ENCODE measurements around the gene CFAP107.

The CFAP107 gene

DNA sequence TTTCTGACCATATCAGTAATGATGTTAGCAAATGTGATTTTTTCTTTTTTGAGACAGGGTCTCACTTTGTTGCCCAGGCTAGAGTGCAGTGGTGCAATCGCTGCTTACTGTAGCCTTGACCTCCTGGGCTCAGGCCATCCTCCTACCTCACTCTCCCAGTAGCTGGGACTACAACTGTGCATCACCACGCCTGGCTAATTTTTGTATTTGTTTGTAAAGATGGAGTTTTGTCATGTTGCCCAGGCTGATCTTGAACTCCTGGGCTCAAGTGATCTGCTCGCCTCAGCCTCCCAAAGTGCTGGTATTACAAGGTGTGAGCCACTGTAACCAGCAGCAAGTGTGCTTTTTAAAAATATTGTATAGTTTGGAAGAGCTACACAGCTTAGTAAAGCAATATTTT is 4.1 kb upstream of the CFAP107 start:
- no peak for DNase-seq

DNA sequence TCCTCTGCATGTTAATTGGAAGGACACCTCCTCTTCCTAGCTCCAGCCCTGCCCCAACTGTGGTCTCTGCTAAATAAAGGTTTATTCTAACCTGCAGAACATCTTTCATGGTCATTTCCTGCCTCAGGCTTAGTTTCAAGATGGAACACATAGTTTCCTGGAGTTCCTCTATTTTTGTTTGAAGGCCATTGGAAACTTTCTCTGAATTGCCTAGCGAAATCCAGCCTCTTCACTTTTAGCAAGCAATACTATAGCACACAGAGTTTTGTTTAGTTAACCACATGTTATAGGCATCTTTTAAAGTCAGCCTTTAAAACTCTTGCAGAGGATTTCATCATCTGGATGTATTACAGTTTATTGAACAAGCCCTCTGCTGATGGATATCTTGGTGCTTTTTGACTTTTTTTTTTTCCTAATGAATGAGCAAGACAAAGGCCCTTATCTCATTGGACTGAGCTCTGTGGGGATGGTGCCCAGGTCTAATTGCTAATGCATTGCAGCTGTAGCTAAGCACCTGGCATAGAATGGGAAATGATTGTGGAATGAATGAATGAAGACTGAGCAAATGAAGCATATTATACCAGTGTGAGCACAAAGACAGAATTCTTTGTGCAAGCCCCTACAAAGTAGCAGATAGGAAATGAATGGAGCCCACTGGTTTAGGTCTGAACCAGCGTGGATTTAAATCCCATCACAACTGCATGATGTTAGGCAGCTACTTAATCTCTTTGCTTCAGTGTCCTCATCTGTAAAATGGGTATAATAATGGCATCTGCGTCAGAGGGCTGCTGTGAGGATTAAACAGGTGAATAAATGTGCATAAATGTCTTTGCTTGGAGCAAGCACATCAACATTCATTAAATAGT is 641 bp upstream of the CFAP107 start:
- no peak for DNase-seq

DNA sequence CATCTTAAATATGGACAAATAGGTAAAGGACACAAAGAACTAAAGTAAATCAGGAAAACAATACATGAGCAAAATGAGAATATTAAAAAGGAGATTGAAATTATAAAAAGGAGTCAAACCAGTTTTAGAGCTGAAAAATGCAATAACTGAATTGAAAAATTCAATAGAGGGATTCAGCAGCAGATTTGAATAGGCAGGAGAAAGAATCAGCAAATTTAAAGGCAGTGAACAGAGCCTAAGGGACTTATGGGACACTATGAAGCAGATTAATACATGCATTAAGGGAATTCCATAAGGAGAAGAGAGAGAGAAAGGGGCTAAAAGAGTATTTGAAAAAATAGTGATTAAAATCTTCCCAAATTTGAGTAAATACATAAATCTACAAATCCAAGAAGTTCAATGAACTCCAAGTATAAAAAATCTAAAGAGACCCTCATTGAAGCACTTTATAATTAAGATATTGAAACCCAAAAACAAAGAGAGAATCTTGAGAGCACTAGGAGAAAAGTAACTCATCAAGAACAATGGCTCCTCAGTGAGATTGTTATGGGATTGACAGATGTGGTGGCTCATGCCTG is 2.9 kb downstream of the CFAP107 start:
- DNase-seq = no peak

DNA sequence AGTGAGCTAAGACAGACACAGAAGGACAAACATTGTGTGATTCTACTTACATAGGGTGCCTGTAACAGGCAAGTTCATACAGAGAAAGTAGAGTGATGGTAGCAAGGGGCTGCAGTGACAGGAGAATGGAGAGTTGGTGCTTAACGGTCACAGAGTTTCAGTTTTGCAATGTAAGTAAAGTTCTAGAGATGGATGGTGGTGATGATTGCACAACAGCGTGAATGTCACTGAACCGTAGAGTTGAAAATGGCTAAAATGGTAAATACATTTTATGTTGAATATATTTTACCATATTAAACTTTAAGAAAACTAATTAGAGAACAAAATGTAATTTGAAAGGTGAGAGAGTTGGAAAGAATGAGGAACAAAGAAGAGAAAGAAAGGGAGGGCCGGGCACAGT is 8.7 kb downstream of the CFAP107 start:
- DNase-seq = no peak

DNA sequence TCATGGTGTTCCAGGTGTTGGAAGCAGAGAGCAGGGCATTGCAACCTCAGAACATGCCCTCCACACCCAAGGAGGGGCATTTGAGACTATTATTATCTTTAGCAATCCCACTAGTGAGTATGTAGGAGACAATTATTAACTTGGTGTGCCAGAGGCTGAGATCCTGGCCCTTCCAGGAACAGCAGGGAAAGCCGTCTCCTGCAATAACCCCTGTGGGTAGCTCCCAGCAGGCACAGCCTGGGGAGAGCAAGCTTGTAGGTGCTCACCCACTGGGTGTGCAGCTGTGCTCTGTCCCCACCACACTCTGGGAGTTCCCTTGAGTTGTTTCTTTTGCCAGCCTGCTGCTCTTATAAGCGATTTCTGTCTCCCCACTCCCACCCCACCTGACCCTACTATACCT is 10.3 kb downstream of the CFAP107 start:
- DNase-seq = no peak

DNA sequence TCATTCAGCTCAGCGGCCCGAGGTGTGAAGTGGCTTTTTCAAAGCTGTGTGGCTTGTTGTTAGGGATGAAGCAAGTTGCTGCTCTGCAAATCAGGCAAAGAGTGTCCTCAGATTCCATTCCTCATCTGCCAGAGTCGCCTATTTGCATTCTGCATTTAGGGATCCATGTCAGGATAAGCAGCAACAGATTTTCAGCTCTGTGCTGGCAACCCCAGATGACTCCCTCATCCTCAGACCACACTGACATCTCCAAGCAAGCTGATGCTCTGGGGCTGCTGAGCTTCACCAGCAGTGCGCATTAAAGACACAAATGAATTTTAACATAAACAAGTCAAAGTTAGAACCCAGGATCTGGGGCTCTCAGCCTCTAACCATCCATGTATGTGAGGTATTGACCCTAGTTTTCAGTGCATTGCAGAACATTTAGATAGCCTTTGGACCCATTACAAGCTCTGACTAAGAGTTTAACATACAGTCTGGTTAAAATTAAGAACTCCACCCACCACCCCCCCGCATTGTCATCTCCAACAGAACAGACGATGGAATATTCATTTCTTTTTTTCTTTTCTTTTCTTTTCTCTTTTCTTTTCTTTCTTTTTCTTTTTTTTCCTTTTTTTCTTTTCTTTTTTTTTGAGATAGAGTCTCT is 10.9 kb downstream of the CFAP107 start:
- DNase-seq = no peak

DNA sequence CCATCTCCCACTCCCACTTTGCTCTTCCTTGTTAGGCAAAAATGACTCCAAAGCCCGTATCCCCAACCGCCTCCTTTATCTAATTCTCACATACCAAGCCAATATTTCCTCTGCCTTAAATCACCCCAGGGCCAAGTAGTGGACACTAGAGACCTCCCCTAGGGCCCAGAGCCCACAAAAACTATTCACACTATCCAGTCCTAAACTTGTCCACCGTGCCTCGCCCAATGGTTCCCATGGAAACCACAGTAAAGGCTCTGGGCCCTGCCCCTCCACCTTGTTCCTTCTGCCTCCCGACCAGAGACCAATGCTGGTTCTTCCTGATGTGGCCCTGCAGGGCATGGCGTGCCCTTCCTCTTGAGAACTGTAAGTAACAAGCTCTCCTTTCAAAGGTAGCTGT is 11.8 kb downstream of the CFAP107 start:
- DNase-seq = no peak

DNA sequence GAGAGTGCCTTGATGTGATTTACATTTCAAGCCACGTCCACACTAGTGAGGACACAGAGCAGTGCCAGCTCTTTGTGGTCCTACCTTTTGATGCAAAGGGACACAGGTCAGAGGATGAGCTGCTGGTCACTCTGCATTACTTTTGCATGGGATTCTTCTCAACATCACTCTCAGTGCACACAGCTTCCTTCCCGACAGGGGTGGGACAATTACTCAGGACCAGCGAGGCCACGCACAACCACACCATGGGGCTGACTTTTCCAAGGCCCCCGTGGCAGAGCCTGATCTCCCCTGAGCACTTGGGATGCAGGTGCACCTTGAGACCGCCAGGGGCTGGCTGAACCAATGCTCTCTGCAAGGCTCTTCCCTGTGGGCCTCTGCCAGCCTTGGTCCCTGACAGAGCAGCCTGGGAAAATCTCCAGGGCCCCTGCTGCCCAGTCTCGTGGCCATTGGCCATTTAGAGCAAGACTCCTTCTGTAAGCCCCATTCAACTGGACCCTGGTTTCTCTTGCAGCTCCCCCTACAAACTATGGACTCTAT is 14.3 kb downstream of the CFAP107 start:
- DNase-seq = no peak

DNA sequence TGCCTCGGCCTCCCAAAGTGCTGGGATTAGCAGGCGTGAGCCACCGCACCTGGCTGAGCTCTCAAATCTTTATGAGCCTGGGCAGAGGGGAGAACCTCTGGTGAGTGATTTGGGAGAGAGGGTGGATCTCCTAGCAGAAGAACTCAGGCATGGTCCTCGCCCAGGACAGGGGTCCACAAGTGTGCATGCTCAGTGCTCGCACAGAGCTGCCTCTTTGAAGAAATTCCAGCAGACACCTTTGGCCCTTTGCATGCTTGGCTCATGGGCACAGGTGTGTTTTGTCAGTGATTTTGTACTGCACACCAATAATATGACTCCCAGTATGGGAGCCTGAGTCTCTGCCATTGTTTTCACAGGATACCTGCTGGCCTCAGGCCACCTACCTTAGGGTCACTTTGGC is 15.8 kb downstream of the CFAP107 start:
- no peak for DNase-seq

DNA sequence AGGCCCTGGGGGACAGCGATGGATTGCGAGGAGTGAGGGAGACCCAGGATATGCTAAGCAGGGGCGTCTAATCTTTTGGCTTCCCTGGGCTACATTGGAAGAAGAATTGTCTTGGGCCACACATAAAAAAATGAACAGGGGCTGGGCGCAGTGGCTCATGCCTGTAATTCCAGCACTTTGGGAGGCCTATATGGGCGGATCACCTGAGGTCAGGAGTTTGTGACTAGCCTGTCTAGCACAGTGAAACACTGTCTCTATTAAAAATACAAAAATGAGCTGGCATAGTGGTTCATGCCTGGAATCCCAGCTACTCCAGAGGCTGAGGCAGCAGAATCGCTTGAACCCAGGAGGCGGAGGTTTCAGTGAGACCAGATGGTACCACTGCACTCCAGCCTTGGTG is 16.8 kb downstream of the CFAP107 start:
- DNase-seq = no peak

DNA sequence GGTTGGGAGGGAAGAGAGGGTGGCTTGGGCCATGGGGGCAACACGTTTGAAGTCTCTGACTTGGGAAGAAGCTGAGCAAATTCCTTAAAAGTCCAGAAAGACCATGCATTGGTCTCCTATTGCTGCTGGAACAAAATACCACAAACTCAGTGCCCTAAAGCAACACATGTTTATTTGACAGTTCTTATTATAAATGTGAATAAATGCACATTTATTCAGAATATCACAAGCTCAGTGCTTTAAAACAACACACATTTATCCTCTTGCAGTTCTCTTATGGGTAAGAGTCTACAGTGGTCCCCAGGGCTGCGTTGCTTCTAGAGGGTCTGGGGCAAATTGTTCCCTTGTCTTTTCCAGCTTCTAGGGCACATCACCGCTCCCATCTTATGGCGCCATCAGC is 17.5 kb downstream of the CFAP107 start:
- DNase-seq = no peak

DNA sequence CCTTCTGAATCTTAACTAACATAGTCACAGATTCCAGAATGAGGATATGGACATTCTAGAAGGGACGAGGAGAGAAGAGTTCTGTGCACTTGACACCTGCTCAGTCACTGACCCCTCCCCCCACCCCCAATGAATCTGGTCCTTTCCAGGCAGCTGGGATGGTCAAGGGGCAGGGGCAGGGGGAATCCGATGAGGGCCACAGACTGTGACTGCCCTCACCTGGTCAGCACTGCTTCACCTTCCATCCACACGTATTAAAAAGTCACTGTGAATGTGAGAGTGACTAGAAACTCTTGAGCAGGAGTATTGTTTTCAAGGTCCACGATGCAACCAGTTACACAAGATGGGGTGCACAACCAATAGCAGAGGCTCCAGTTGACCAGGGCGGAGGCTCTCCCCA is 18.0 kb downstream of the CFAP107 start:
- no peak for DNase-seq

DNA sequence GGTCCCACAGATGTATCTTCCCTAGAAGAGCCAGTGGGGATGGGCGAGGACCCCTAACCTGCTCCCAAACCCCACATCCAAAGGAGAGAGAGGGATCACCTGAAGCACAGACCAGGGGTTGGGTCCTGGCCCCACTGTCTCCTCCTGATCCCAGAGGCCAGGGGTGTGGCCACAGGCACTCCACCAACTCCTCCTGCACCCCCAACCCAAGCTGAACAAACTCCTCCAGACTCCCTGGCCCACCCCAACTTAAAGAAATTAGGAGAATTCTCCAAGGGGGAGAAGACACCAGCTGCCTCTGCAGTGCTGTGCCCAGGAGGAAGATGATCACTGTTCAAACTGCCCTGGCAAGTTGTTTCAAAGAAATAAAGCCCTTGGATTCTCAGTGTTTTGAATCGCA is 23.0 kb downstream of the CFAP107 start:
- no peak for DNase-seq

DNA sequence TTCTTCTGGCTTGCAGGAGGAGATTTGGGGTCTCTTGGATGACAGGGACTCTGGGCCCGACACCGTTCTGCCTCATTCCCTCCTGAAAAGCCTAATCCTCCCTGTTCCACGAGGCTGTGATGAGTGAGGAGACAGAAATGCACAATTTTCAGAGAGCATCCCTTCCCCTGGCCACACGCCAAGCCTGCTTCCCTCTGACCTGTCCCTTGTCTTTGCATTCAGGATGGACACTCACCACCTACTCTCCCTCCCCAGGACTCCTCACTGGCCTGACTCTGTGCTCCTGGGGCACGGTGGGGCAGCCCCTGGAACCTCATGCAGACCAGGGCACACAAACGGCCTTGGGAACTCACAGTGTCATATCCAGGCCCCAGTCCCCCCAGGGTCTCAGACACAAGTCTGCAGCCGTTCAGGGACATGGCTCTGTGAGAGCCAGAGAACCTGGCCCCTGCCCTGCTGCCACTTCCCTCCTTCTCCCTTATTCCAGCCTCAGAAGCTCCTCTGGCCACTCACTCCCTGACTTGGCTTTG is 24.0 kb downstream of the CFAP107 start:
- DNase-seq = no peak

DNA sequence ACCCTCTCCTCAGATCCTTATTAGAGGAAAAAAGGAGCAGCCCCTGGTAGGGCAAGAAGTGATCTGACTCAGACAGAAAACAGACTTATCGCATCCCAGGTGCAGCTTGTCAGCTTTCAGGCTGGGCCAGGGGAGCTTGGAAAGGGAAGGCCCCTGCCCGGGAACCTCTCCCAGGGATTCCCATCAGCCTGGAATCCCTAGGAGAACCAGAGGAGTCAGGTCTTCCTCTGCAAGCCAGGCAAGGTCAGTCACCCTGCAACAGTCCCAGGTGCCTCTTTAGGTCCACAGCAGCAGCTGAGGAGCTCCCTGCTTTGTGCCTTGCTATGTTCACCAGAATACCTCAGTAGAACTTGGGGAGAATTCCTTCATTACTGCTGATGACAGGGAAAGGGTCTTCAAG is 24.6 kb downstream of the CFAP107 start:
- DNase-seq = no peak

DNA sequence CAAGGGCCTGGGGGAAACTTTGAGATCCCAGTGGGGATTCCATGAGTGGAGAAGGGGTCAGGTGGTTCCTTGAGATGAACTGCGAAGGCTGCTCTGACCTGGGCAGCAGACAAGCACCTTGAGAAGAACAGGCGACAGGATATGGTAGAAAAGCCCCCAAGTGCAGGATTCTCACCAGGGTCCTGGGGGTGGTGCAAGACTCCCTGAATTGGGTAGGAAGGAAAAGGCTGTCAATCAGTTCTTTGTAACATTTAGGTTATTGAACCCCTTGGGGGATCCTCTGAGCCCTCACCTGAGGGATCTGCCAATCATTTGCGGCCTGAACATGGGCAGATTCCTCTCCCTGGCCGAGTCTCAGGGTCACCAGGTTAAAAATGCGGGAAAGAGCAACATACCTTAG is 25.2 kb downstream of the CFAP107 start:
- DNase-seq = no peak

DNA sequence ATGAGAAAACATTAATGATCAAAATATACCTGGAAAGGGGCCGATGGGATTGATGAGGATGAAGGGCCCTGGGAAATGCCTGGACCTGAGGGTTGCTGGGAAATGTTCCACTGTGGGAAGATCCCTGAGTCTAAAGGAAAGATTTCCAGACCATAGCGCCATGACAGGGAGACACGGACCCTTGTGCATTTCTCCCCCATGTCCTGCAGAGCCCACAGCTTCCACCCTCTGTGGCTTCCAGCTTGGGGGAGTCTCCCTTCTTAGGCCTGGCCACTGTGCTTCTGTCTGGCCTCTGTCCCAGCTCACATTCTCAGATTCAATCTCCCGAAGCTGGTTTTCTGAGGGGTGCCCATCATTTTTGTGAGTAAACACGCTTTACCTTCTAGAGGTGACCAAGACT is 26.5 kb downstream of the CFAP107 start:
- DNase-seq = no peak

DNA sequence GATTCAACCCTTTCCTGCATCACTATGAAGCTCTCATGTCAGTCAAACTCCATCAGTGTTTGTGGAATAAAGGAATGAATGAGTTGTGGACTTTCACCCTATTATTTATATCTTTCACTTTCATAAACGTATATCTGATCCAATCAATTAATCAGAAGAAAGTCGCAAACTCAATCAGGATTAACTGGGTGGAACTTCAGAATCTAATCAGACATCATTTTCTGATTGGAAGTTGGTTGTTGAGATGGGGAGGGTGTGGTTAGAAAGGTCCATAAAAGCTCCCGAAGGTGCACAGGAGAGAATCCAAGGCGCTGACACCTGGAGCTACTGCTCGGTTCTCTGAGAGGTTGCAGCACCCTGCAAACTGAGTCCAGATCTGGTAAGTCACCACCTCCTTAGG is 27.4 kb downstream of the CFAP107 start, which contains the start of gene PRAMEF12:
TSS of gene PRAMEF12 (plus strand) at position 301 of the 400 bp plus-strand sequence. CDS start 1,130 bp downstream, outside the sequence.
- no peak for DNase-seq

DNA sequence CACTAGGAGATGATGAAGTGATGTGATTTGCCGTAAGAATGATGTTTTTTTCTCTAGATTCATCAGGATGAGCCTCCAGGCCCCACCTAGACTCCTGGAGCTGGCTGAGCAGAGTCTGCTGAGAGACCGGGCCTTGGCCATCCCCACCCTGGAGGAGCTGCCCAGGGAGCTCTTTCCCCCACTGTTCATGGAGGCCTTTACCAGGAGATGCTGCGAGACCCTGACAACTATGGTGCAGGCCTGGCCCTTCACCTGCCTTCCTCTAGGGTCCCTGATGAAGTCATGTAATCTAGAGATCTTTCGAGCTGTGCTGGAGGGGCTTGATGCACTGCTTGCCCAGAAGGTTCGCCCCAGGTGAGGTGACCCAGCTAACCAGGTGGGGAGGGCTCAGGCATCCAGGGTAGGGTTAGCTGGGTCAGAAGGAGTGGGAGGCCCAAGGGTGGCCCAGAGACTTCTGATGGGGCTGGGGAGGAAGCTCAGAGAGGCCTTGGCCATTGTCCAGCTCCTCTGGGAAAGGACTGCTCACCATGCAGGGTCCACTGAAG is 28.9 kb downstream of the CFAP107 start:
- no peak for DNase-seq

DNA sequence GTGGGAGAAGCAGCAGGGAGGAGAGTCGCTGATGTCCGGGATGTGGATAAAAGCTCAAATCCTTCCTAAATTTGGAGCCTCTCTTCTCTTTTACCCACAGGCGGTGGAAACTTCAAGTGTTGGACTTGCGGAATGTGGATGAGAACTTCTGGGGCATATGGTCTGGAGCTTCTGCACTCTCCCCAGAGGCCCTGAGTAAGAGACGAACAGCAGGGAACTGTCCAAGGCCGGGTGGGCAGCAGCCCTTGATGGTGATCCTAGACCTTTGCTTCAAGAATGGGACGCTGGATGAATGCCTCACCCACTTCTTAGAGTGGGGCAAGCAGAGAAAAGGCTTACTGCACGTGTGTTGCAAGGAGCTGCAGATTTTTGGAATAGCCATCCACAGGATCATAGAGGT is 29.4 kb downstream of the CFAP107 start:
- no peak for DNase-seq

DNA sequence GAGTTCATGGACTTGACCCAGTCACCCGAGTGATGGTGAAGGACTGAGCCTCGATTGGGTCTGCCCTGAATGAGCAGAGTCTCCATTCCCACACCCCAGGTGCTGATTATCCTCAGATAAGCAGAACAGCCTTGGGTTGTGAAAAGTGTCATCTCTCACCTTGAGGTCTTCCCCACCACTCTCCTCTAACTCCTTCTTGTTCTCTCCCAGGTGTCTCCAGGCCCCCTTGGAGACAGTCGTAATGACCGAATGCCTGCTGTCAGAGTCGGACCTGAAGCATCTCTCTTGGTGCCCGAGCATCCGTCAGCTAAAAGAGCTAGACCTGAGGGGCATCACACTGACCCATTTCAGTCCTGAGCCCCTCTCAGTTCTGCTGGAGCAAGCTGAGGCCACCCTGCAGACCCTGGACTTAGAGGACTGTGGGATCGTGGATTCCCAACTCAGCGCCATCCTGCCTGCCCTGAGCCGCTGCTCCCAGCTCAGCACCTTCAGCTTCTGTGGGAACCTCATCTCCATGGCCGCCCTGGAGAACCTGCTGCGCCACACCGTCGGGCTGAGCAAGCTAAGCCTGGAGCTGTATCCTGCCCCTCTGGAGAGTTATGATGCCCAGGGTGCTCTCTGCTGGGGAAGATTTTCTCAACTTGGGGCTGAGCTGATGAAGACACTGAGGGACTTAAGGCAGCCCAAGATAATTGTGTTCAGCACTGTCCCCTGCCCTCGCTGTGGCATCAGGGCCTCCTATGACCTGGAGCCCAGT is 31.0 kb downstream of the CFAP107 start:
- no peak for DNase-seq
